H9 (cell line): ENCODE measurements around the gene LLGL2. TPM values are rescaled to one million over a fixed set of nuclear protein-coding genes. Genes with fewer than 3 reads are reported as not detected.

Experiments used
- DNase-seq: peaks from one replicate; pipeline ENCODE4 v3.0.0-alpha.2; 2017
- H2AFZ ChIP-seq: one replicate; pipeline ENCODE4 v1.6.1; 2013; ENCODE audit warnings: mild to moderate bottlenecking, low read length, control low read depth, moderate library complexity
- H2AK5ac ChIP-seq: 2 replicates; pipeline ENCODE4 v1.6.1; 2013; ENCODE audit warnings: low read length, control low read depth, mixed read lengths; ENCODE audit not compliant: insufficient read length
- H2BK120ac ChIP-seq: one replicate; pipeline ENCODE4 v1.6.1; 2013; ENCODE audit warnings: low read depth, mild to moderate bottlenecking, low read length, control low read depth, inconsistent platforms; ENCODE audit not compliant: poor library complexity, severe bottlenecking
- H2BK12ac ChIP-seq: 2 replicates; pipeline ENCODE4 v1.6.1; 2013; ENCODE audit warnings: low read length, control low read depth, mixed read lengths, low read depth; ENCODE audit not compliant: insufficient read length
- H2BK15ac ChIP-seq: 2 replicates; pipeline ENCODE4 v1.6.1; 2013; ENCODE audit warnings: low read depth, low read length, control low read depth
- H2BK20ac ChIP-seq: one replicate; pipeline ENCODE4 v1.6.1; 2013; ENCODE audit warnings: low read depth, mild to moderate bottlenecking, low read length, control low read depth, inconsistent platforms; ENCODE audit not compliant: poor library complexity, severe bottlenecking
- H2BK5ac ChIP-seq: 2 replicates; pipeline ENCODE4 v1.6.1; 2013; ENCODE audit warnings: low read length, control low read depth, mixed read lengths; ENCODE audit not compliant: insufficient read length
- H3K14ac ChIP-seq: 2 replicates; pipeline ENCODE4 v1.6.1; 2013; ENCODE audit warnings: low read length, control low read depth; ENCODE audit not compliant: insufficient read depth
- H3K18ac ChIP-seq: 2 replicates; pipeline ENCODE4 v1.6.1; 2013; ENCODE audit warnings: low read depth, mild to moderate bottlenecking, mixed read lengths, low read length, control low read depth; ENCODE audit not compliant: insufficient read length
- H3K23ac ChIP-seq: 2 replicates; pipeline ENCODE4 v1.6.1; 2013; ENCODE audit warnings: low read length, control low read depth, mixed read lengths, low read depth; ENCODE audit not compliant: insufficient read length
- H3K23me2 ChIP-seq: 2 replicates; pipeline ENCODE4 v1.6.1; 2013; ENCODE audit warnings: low read depth, mild to moderate bottlenecking, mixed read lengths, low read length, control low read depth; ENCODE audit not compliant: insufficient read length, poor library complexity, severe bottlenecking
- H3K27ac ChIP-seq: 2 replicates; pipeline ENCODE4 v1.5.1; 2013; ENCODE audit warnings: low read length, control low read depth, mixed read lengths, low read depth; ENCODE audit not compliant: insufficient read length
- H3K27me3 ChIP-seq: 2 replicates; pipeline ENCODE4 v1.6.1; 2013; ENCODE audit warnings: low read length, control low read depth, inconsistent platforms; ENCODE audit not compliant: insufficient read depth
- H3K4ac ChIP-seq: 2 replicates; pipeline ENCODE4 v1.6.1; 2013; ENCODE audit warnings: low read depth, mild to moderate bottlenecking, control low read depth, inconsistent platforms, low read length, moderate library complexity
- H3K4me1 ChIP-seq: 2 replicates; pipeline ENCODE4 v1.6.1; 2013; ENCODE audit warnings: low read length, control low read depth, inconsistent platforms; ENCODE audit not compliant: insufficient read depth
- H3K4me2 ChIP-seq: 2 replicates; pipeline ENCODE4 v1.6.1; 2013; ENCODE audit warnings: low read length, control low read depth, mixed read lengths; ENCODE audit not compliant: insufficient read length, insufficient read depth
- H3K56ac ChIP-seq: 2 replicates; pipeline ENCODE4 v1.6.1; 2013; ENCODE audit warnings: low read depth, mild to moderate bottlenecking, mixed read lengths, low read length, control low read depth; ENCODE audit not compliant: insufficient read length
- H3K79me1 ChIP-seq: 2 replicates; pipeline ENCODE4 v1.6.1; 2013; ENCODE audit warnings: low read depth, mild to moderate bottlenecking, moderate library complexity, low read length, control low read depth, inconsistent platforms; ENCODE audit not compliant: insufficient read depth, poor library complexity, severe bottlenecking
- H3K79me2 ChIP-seq: 2 replicates; pipeline ENCODE4 v1.6.1; 2013; ENCODE audit warnings: low read length, control low read depth, inconsistent platforms; ENCODE audit not compliant: insufficient read depth
- H3K9ac ChIP-seq: 2 replicates; pipeline ENCODE4 v1.6.1; 2013; ENCODE audit warnings: low read length, control low read depth, mixed read lengths; ENCODE audit not compliant: insufficient read length; ENCODE audit errors: extremely low read depth
- H3K9me3 ChIP-seq: one replicate; pipeline ENCODE4 v1.6.1; 2013; ENCODE audit warnings: low read depth, low read length, inconsistent platforms; ENCODE audit not compliant: control insufficient read depth
- H3T11ph ChIP-seq: one replicate; pipeline ENCODE4 v1.6.1; 2013; ENCODE audit warnings: mild to moderate bottlenecking, low read length, control low read depth, inconsistent platforms
- H4K20me1 ChIP-seq: one replicate; pipeline ENCODE4 v1.6.1; 2013; ENCODE audit not compliant: control insufficient read depth, insufficient read length, insufficient read depth
- H4K5ac ChIP-seq: 2 replicates; pipeline ENCODE4 v1.6.1; 2013; ENCODE audit warnings: low read depth, mild to moderate bottlenecking, mixed read lengths, low read length, control low read depth; ENCODE audit not compliant: insufficient read length
- H4K8ac ChIP-seq: replicated peaks from 2 replicates; pipeline ENCODE4 v1.6.1; 2013; ENCODE audit warnings: low read length, control low read depth, mixed read lengths, low read depth; ENCODE audit not compliant: insufficient read length
- H4K91ac ChIP-seq: 2 replicates; pipeline ENCODE4 v1.6.1; 2013; ENCODE audit warnings: low read depth, mild to moderate bottlenecking, moderate library complexity, mixed read lengths, low read length, control low read depth; ENCODE audit not compliant: insufficient read length
- H3K27ac Mint-ChIP-seq, 3 experiments: 2 replicates in 2 of 3; 3 replicates in 1 of 3; pipeline ENCODE4 v1.8.0; 2020 to 2021; ENCODE audit warnings: mixed read lengths in 3 of 3, mild to moderate bottlenecking in 1 of 3, moderate library complexity in 1 of 3
- H3K27me3 Mint-ChIP-seq: 2 replicates; pipeline ENCODE4 v1.8.0; 2021; ENCODE audit warnings: low read depth, mild to moderate bottlenecking, moderate library complexity, mixed read lengths
- H3K36me3 Mint-ChIP-seq, 3 experiments: 2 replicates in 2 of 3; 3 replicates in 1 of 3; pipeline ENCODE4 v1.8.0; 2020 to 2021; ENCODE audit warnings: low read depth in 3 of 3, mixed read lengths in 3 of 3; ENCODE audit not compliant: insufficient read depth in 1 of 3
- H3K4me1 Mint-ChIP-seq, 2 experiments: 2 replicates each; pipeline ENCODE4 v1.8.0; 2020; ENCODE audit warnings: mixed read lengths in 2 of 2
- H3K4me3 Mint-ChIP-seq, 2 experiments: 2 replicates in 1 of 2; 3 replicates in 1 of 2; pipeline ENCODE4 v1.8.0; 2020 to 2021; ENCODE audit warnings: mild to moderate bottlenecking in 2 of 2, mixed read lengths in 2 of 2, moderate library complexity in 1 of 2
- H3K9me3 Mint-ChIP-seq, 2 experiments: 2 replicates in 1 of 2; 3 replicates in 1 of 2; pipeline ENCODE4 v1.8.0; 2020; ENCODE audit warnings: mild to moderate bottlenecking in 2 of 2, mixed read lengths in 2 of 2, moderate library complexity in 1 of 2
- WGBS: extraction: QIAGEN DNeasy Blood & Tissue Kit; methylation state at CpG from one replicate; pipeline ENCODE4 v1.1.7; 2013; ENCODE audit warnings: missing lambda C conversion rate, low lambda C conversion rate, mixed read lengths; ENCODE audit not compliant: insufficient read length; ENCODE audit errors: extremely low coverage; 5-methylcytosine and 5-hydroxymethylcytosine counted together
- total RNA-seq: library from RNA; stranded (reverse); gene quantifications from 2 replicates; pipeline ENCODE4 v1.2.1, GENCODE V29; 2021
- TF ChIP-seq, protein P1 (sequence below): fragments of 200-600 bp; sonication (generic); conservative IDR thresholded peaks from 3 replicates; pipeline ENCODE4 v1.8.0; 2021; ENCODE audit warnings: antibody characterized with exemption, mild to moderate bottlenecking

The LLGL2 gene
- total RNA-seq, 1 experiment from 2014 or later = 90.4 TPM

DNA sequence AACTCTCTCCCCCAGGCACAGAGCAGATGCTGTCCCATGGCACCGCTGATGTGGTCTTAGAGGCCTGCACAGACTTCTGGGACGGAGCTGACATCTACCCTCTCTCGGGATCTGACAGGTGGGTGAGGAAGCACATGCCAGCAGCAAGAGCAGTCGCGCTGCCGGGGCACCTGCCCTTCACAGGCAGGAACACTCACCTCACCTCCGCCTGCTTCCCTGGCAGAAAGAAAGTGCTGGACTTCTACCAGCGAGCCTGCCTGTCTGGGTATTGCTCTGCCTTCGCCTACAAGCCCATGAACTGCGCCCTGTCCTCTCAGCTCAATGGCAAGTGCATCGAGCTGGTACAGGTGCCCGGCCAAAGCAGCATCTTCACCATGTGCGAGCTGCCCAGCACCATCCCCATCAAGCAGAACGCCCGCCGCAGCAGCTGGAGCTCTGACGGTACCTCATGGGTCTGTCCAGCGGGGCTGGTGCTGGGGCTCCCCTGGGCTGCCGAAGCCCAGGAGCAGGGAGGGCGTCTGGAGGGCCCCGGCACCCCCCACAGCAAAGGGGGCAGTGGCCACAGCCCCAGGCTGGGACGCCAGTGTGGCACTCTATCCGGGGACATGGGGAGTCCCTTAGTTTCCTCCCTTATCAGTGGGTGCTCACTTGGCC lies 31.9 kb upstream of the LLGL2 start:
- no peaks in the 10 kb centered on the region for H3K9me3 Mint-ChIP-seq
- H3K4me1 Mint-ChIP-seq = no peaks in the 10 kb centered on the region

More for the DNA sequence above, 31.9 kb upstream of the LLGL2 start:
- Histone ChIP-seq H4K20me1 (no peaks in the 10 kb centered on the region), H3K27ac (no peak overlapping the region), H4K8ac (no peak overlapping the region), H3K27me3 (no peaks in the 10 kb centered on the region), H3T11ph (no peak overlapping the region), H2BK5ac (no peak overlapping the region), H3K23me2 (no peaks in the 10 kb centered on the region), H2AK5ac (no peak overlapping the region), H3K56ac (no peak overlapping the region), H3K18ac (no peak overlapping the region), H2BK12ac (no peak overlapping the region), H2BK120ac (no peak overlapping the region), H2AFZ (no peak overlapping the region), H4K91ac (no peak overlapping the region), H3K23ac (no peak overlapping the region), H3K79me2 (no peaks in the 10 kb centered on the region), H3K4me1 (no peaks in the 10 kb centered on the region), H3K4ac (no peak overlapping the region), H3K9me3 (no peaks in the 10 kb centered on the region), H3K14ac (no peak overlapping the region), H4K5ac (no peak overlapping the region), H3K9ac (no peak overlapping the region), H3K4me2 (no peak overlapping the region), H2BK20ac (no peak overlapping the region), H2BK15ac (no peak overlapping the region), H3K79me1 (no peaks in the 10 kb centered on the region)
- peaks cover 0 to 46% (median 32%) of the 10 kb centered on the region in 3 experiments; a peak in 5 of 7 replicates for H3K36me3 Mint-ChIP-seq
- no peak overlapping the region for H3K27ac Mint-ChIP-seq
- H3K4me3 Mint-ChIP-seq = no peak overlapping the region
- H3K27me3 Mint-ChIP-seq = no peaks in the 10 kb centered on the region
- TF ChIP-seq, protein P1, sequence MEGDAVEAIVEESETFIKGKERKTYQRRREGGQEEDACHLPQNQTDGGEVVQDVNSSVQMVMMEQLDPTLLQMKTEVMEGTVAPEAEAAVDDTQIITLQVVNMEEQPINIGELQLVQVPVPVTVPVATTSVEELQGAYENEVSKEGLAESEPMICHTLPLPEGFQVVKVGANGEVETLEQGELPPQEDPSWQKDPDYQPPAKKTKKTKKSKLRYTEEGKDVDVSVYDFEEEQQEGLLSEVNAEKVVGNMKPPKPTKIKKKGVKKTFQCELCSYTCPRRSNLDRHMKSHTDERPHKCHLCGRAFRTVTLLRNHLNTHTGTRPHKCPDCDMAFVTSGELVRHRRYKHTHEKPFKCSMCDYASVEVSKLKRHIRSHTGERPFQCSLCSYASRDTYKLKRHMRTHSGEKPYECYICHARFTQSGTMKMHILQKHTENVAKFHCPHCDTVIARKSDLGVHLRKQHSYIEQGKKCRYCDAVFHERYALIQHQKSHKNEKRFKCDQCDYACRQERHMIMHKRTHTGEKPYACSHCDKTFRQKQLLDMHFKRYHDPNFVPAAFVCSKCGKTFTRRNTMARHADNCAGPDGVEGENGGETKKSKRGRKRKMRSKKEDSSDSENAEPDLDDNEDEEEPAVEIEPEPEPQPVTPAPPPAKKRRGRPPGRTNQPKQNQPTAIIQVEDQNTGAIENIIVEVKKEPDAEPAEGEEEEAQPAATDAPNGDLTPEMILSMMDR = no peak
- no peak for DNase-seq
- WGBS = no CpG with 5 or more reads among the region's 23 CpGs
